HTR-8/SVneo (cell line): ENCODE data around the gene MPDU1.

Experiments used
- DNase-seq: peaks from one replicate; pipeline ENCODE4 v3.0.0; 2011; ENCODE audit warnings: low spot score, mixed read lengths; ENCODE audit not compliant: insufficient read length
- FAIRE-seq: peaks from 2 replicates; lab custom pipeline; 2011; peaks lifted over from hg19 to GRCh38; lab: Jason Lieb, UNC

Gene MPDU1

GRCh38 chr17:7559320-7560171 is 24.1 kb upstream of the MPDU1 start:
- FAIRE-seq (no peak), DNase-seq (no peak)

GRCh38 chr17:7560172-7561027 is 23.3 kb upstream of the MPDU1 start:
- FAIRE-seq (peak; percentile 55), DNase-seq (no peak)

- DNase-seq (peak; percentile 94), FAIRE-seq (peak; percentile 85)
Observed at GRCh38 chr17:7561028-7561575, 22.6 kb upstream of the MPDU1 start.

- DNase-seq (peak; percentile 98), FAIRE-seq (peak; percentile 96)
Observed at GRCh38 chr17:7561589-7562207, 22.0 kb upstream of the MPDU1 start, which contains the start of gene SENP3. SENP3 (plus strand) TSS chr17:7561919; CDS start chr17:7563077, 1,158 bp downstream.

GRCh38 chr17:7562208-7562605 is 21.4 kb upstream of the MPDU1 start:
- FAIRE-seq: no peak
- DNase-seq: no peak

GRCh38 chr17:7563115-7563869 is 20.4 kb upstream of the MPDU1 start:
- DNase-seq (no peak), FAIRE-seq (no peak)

- DNase-seq: no peak
- peak; percentile 48 for FAIRE-seq
Observed at GRCh38 chr17:7569571-7569970, 14.1 kb upstream of the MPDU1 start.

- FAIRE-seq (no peak), DNase-seq (no peak)
Observed at GRCh38 chr17:7570351-7570750, 13.3 kb upstream of the MPDU1 start.

- DNase-seq (no peak), FAIRE-seq (peak; percentile 97)
Observed at GRCh38 chr17:7572338-7572587, 11.4 kb upstream of the MPDU1 start.

GRCh38 chr17:7572588-7573323 is 10.9 kb upstream of the MPDU1 start:
- DNase-seq: peak; percentile 99
- FAIRE-seq: peak; percentile 13

GRCh38 chr17:7573324-7574080 is 10.2 kb upstream of the MPDU1 start:
- peak; percentile 98 for FAIRE-seq
- peak; percentile 87 for DNase-seq

- FAIRE-seq: peak; percentile 67
Observed at GRCh38 chr17:7574176-7574953, 9.3 kb upstream of the MPDU1 start.

GRCh38 chr17:7575481-7575883 is 8.2 kb upstream of the MPDU1 start:
- DNase-seq: no peak
- FAIRE-seq: no peak

More at GRCh38 chr17:7574176-7574953, 9.3 kb upstream of the MPDU1 start:
- DNase-seq: no peak

- FAIRE-seq: no peak
Observed at GRCh38 chr17:7575959-7576358, 7.7 kb upstream of the MPDU1 start.

GRCh38 chr17:7576432-7576937 is 7.2 kb upstream of the MPDU1 start:
- FAIRE-seq: no peak
- no peak for DNase-seq

More at GRCh38 chr17:7575959-7576358, 7.7 kb upstream of the MPDU1 start:
- DNase-seq: no peak

GRCh38 chr17:7577327-7578199 is 6.1 kb upstream of the MPDU1 start:
- DNase-seq (no peak), FAIRE-seq (no peak)
